Measurements from ENCODE around the gene NOC2L. TPM values are rescaled to one million over a fixed set of nuclear protein-coding genes. Genes with fewer than 3 reads are reported as not detected.
"Not testable (repeated sequence)": the region's sequence is repeated elsewhere in the genome, so short reads cannot be mapped to it uniquely, and the experiment has no call there.

The NOC2L gene
- polyA plus RNA-seq, 1 donor (not counting 4 experiments of a cell fraction or from before 2014, with no cell fraction given): 51.8 TPM

GRCh38 chr1:995665-996633 is 36.9 kb upstream of the NOC2L start:
- peaks cover 28% of the 10 kb centered on the region for H3K27me3 ChIP-seq (ENCODE audit: control insufficient read depth, extremely low read depth, insufficient read depth, low read length)
- H3K36me3 ChIP-seq (ENCODE audit: control insufficient read depth in 2 of 2, extremely low read depth in 1 of 2, insufficient read depth in 2 of 2, low read length in 2 of 2): no peaks in the 10 kb centered on the region
- H3K4me2 ChIP-seq (ENCODE audit: control insufficient read depth, extremely low read depth, insufficient read depth, low read depth, low read length): no peak overlapping the region
- no peak overlapping the region for H3K9ac ChIP-seq (ENCODE audit: control insufficient read depth, extremely low read depth, insufficient read depth, low read length)
- H2AFZ ChIP-seq (ENCODE audit: control insufficient read depth, low read length): no peak overlapping the region
- TF ChIP-seq EZH2 (IDR thresholded peaks at IDR 0.05; ENCODE audit: low read length) (no peak), CTCF (optimal IDR thresholded peaks at IDR 0.05 in 1 of 3, IDR thresholded peaks at IDR 0.05 in 1 of 3, conservative IDR thresholded peaks at IDR 0.05 in 1 of 3; ENCODE audit: extremely low read depth in 1 of 3, insufficient read depth in 2 of 3, low read length in 3 of 3) (no peak)
- no peaks in the 10 kb centered on the region for H3K79me2 ChIP-seq (ENCODE audit: control insufficient read depth, insufficient read depth, low read length)
- no peak overlapping the region for H3K4me3 ChIP-seq (ENCODE audit: control insufficient read depth in 2 of 3, extremely low read depth in 1 of 3, insufficient read depth in 2 of 3, low read depth in 1 of 3, low read length in 3 of 3)
- peaks cover 5% of the 10 kb centered on the region for H4K20me1 ChIP-seq (ENCODE audit: control insufficient read depth, extremely low read depth, insufficient read depth, low read length)
- dilution Hi-C loops (cut with MboI; ENCODE audit: extremely low pct_ligation_motif_present, low sequenced_read_pairs): no loop called here
- no peak overlapping the region for H3K27ac ChIP-seq (ENCODE audit: control insufficient read depth, insufficient read depth, low read length)
- DNase-seq (ENCODE audit: low read depth, low spot score) (no peak), FAIRE-seq (no peak)
- peaks cover 4% of the 10 kb centered on the region for H3K4me1 ChIP-seq (ENCODE audit: control insufficient read depth, extremely low read depth, insufficient read depth, low read length)
- H3K9me1 ChIP-seq (ENCODE audit: control insufficient read depth, extremely low read depth, insufficient read depth, low read length): no peaks in the 10 kb centered on the region
- H3K9me3 ChIP-seq (ENCODE audit: control insufficient read depth, low read depth, low read length): no peaks in the 10 kb centered on the region

- H3K27me3 ChIP-seq (ENCODE audit: control insufficient read depth, extremely low read depth, insufficient read depth, low read length): peaks cover 29% of the 10 kb centered on the region
- H2AFZ ChIP-seq (ENCODE audit: control insufficient read depth, low read length); H3K36me3 ChIP-seq (ENCODE audit: control insufficient read depth in 2 of 2, extremely low read depth in 1 of 2, insufficient read depth in 2 of 2, low read length in 2 of 2); H3K4me2 ChIP-seq (ENCODE audit: control insufficient read depth, extremely low read depth, insufficient read depth, low read depth, low read length); H3K9ac ChIP-seq (ENCODE audit: control insufficient read depth, extremely low read depth, insufficient read depth, low read length); H4K20me1 ChIP-seq (ENCODE audit: control insufficient read depth, extremely low read depth, insufficient read depth, low read length); H3K27ac ChIP-seq (ENCODE audit: control insufficient read depth, insufficient read depth, low read length); DNase-seq (ENCODE audit: low read depth, low spot score); dilution Hi-C loops (cut with MboI; ENCODE audit: extremely low pct_ligation_motif_present, low sequenced_read_pairs); H3K9me1 ChIP-seq (ENCODE audit: control insufficient read depth, extremely low read depth, insufficient read depth, low read length); H3K79me2 ChIP-seq (ENCODE audit: control insufficient read depth, insufficient read depth, low read length); H3K9me3 ChIP-seq (ENCODE audit: control insufficient read depth, low read depth, low read length); FAIRE-seq; H3K4me1 ChIP-seq (ENCODE audit: control insufficient read depth, extremely low read depth, insufficient read depth, low read length); H3K4me3 ChIP-seq (ENCODE audit: control insufficient read depth in 2 of 3, extremely low read depth in 1 of 3, insufficient read depth in 2 of 3, low read depth in 1 of 3, low read length in 3 of 3): not testable (repeated sequence)
Observed at GRCh38 chr1:994546-994945, 35.5 kb upstream of the NOC2L start.

Measured in keratinocyte (primary cell).